Measurements from ENCODE around the gene SIGLEC10. TPM values are rescaled to one million over a fixed set of nuclear protein-coding genes. Genes with fewer than 3 reads are reported as not detected.

Gene SIGLEC10
- total and polyA plus RNA-seq, 9 of the 15 experiments (the other 6 are each of a cell fraction or from before 2014, with no cell fraction given), result 0.10 to 1.8 (median 0.82) TPM

GRCh38 chr19:51422053-51422448, 4.6 kb upstream of the SIGLEC10 start (continued):
- TF ChIP-seq TGIF2 (CRISPR knock-in tag; IDR thresholded peaks at IDR 0.05) (peak; percentile 95), ZNF740 (CRISPR knock-in tag; IDR thresholded peaks at IDR 0.05) (0 out of 2 replicates have a peak, but pooled peaks have one; percentile 22), ZNF740 (tag; IDR thresholded peaks at IDR 0.05) (no peak), BCL6 (CRISPR knock-in tag; IDR thresholded peaks at IDR 0.05) (no peak), TFAP4 (CRISPR knock-in tag; IDR thresholded peaks at IDR 0.05; ENCODE audit: borderline replicate concordance) (peak; percentile 93), EHMT2 (IDR thresholded peaks at IDR 0.05) (peak; percentile 99), MAFK (IDR thresholded peaks at IDR 0.05; ENCODE audit: low read length) (no peak), ESRRA (IDR thresholded peaks at IDR 0.05; ENCODE audit: borderline replicate concordance, low read depth) (0 out of 2 replicates have a peak, but pooled peaks have one; percentile 27), ILF3 (IDR thresholded peaks at IDR 0.05; ENCODE audit: borderline replicate concordance) (no peak), ZNF277 (CRISPR knock-in tag; IDR thresholded peaks at IDR 0.05; ENCODE audit: borderline replicate concordance) (no peak), ZNF12 (CRISPR knock-in tag; IDR thresholded peaks at IDR 0.05) (peak; percentile 71; the same call in 1 of the 2 replicates), ZBTB9 (CRISPR knock-in tag; IDR thresholded peaks at IDR 0.05) (no peak), ARID2 (IDR thresholded peaks at IDR 0.05) (peak; percentile 95), MTA1 (IDR thresholded peaks at IDR 0.05; ENCODE audit: borderline replicate concordance) (no peak), THRAP3 (IDR thresholded peaks at IDR 0.05; ENCODE audit: borderline replicate concordance) (no peak), USF2 (CRISPR knock-in tag; IDR thresholded peaks at IDR 0.05) (peak; percentile 13; the same call in 1 of the 2 replicates), TCF3 (CRISPR knock-in tag; IDR thresholded peaks at IDR 0.05) (peak; percentile 47; the same call in 1 of the 2 replicates), E2F3 (CRISPR knock-in tag; IDR thresholded peaks at IDR 0.05) (0 out of 2 replicates have a peak, but pooled peaks have one; percentile 23), HDAC2 (IDR thresholded peaks at IDR 0.05) (no peak), TARDBP (IDR thresholded peaks at IDR 0.05) (peak; percentile 59; the same call in 1 of the 2 replicates), ATF6 (CRISPR knock-in tag; IDR thresholded peaks at IDR 0.05) (peak; percentile 97), RB1 (IDR thresholded peaks at IDR 0.05; ENCODE audit: low read depth) (peak; percentile 96), KLF1 (tag; IDR thresholded peaks at IDR 0.05) (peak; percentile 50; the same call in 1 of the 2 replicates), KLF16 (IDR thresholded peaks at IDR 0.05) (peak; percentile 55)

All from K562 (cell line).